ENCODE measurements around the gene SMURF1.
A peak's percentile ranks its signal among the peaks of the same experiment; 100 is the strongest.

SMURF1 gene

DNA sequence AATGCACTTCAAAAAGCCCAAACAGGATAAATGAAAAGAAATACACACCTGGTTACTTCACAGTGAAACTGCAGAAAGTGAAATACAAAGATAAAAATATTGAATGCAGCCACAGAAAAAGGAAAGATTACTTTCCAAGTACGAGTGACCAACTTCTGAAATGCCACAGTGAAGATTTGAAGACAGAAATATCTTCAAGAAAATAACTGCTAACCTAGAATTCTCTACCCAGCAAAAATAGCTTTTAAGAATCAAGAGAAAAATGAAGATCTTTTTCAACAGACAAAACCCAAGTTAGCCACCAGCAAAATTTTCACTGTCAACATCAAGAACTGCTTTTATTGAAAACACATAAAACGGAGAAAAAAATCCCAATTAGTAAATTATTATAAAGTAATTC, 46.2 kb downstream of the SMURF1 start:
- DNase-seq (ENCODE audit: low read depth), result no peak

DNA sequence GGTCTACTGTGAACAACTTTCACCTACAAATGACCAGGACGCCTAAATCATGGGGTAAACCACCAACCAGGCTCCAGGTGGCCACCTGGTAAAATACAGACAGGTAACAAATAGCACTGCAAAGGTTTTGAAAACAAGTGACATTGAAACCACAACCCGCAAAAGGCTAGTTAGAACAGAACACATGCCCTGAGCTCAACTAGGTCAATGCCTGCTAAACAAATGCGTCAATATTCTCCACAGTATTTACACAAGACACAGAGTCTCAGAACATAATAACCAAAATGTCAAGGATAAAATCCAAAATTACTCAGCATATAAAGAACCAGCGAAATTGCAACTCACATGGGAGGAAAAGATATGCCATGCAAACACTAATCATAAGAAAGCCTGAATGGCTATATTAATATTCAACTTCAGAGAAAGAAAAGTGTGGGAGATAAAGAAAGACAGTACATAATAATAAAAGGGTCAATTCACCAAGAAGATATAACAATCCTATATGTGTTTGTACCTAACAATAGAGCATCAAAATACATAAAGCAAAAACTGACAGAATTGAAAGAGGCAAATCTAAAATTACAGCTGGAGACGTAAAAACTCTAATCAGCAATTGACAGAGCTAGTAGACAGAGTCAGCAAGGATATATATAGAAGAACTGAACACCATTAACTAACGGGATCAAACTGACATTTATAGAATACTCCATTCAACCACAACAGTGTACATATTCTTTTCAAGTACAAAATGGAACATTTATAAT, 47.6 kb downstream of the SMURF1 start:
- no peak for DNase-seq (ENCODE audit: low read depth)

DNA sequence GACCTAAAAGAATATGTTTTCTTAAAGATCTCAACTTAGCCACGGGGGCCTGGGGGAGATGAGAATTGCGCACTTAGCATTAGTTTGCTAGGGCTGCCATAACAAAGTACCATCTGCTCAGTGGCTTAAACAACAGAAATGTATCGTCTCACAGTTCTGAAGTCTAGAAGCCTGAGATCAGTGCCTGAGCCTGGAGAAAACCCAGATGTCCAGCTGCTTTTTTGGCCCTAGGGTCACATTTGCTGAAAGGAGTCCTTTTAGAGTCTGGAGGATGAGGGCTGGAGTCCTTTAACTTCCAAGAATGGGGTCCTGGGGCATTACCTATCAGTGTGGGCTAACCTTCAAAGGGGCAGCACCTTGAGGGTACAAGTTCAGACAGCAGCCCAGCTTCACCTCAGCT, 48.2 kb downstream of the SMURF1 start:
- no peak for DNase-seq (ENCODE audit: low read depth)

DNA sequence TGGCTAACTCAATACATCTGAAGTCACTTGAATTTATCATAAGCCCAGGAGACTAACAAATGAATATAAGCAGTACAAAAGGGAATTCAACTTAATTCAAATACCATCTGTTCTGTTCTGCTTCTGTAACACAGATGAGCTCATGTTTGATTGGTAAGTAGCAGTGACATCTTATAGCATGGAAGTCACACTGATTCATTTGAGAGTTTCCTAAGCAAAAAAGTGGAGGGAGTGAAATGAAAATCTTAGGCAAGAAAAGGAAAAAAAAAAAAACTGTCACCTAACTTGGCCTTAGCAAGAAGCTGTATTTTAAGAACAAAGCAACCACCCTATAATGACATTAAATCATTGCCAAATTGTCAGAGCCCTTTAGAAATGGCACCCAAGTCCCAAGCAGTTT, 49.5 kb downstream of the SMURF1 start:
- no peak for DNase-seq (ENCODE audit: low read depth)

DNA sequence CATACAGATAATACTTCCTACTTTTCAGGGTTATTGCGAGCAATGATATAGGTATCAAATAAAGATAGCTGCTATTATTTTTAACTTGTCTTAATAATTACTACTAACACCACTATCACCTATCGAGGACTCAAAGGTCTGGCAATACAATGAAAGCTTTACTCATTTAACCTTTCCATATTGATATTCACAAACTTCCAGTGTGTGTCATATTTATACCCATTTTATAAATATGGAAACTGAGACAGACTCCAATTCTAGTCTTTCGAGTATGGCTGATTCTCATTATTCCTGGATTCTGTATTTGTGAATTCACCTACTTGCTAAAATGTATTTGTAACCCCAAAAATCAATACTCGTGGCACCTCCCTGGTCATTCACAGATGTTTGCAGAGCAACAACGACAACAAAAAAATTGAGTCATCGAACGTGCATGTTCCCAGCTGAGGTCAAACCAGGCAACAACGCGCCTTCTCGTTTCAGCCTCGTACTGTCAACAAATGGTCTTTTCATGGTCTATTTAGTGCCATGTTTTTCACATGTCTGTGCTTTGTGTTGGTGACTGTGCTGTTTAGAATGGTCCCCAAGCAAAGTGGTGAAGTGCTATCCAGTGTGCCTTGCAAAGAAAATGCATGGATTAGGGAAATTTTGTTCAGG, 51.7 kb downstream of the SMURF1 start:
- no peak for DNase-seq (ENCODE audit: low read depth)

DNA sequence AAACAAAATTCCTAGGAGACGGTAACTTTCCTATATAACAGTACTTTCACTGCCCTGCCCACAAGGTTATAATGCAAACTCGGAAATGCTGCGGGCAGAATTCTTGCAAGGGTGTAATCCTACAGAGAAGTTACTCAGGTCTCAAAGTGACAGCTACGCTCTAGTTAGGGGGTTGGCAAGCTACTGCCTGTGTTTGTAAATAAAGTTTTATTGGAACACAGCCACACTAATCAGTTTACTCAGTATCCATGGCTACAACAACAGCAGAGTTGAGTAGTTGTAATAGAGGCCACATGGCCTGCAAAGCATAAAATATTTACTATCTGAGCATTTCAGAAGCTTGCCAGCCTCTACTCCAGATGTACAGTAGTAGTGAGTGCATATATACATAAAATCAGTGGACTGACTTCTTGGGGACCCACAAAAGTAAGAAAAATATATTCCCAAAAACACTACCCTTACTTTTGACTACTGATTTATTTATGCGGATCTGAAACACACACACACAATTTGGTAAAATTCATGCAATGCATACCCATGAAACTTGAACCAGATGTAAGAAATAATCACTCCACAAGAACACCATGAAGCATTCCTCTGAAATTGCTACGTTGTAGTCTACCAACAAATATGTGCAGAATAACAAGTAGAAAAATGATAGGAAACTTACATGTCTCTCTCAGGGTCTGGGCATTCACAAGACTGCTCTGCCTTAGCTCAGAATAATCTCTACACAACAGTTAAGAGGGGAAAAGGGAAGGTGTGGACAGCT, 53.0 kb downstream of the SMURF1 start:
- DNase-seq (ENCODE audit: low read depth), result peak; percentile 73

DNA sequence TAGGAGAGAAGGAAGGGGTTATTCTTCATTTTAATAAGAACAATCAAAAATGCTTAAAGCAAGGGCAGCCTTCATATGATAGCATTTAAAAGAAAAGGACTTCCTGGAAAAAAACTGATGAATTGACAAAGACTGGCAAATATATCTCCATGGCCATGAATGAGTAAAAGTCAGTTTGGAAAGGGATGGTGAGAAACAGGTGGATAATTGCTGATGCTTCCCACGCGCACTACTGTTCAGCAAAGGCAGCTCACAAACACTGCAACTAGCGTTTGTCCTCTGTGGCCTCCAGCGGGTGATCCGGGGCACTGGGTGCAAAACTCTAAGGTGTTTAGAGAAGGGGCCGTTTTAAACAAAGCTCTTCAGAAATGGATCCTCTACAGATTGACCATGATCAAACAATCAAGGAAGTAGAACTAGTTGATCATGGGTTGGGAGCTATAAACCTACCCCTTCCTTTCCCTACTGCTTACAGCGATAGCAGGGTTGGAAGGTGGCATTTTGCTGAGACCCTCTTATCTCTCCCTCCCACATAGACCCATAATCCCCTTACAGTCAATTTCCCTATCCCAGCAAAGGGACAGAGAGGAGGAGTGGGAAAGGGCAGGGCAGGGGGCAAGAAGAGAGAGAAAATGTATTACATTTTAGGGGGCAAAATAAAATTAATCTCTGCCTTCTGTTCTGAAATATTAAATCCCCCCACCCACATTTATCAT, 53.8 kb downstream of the SMURF1 start:
- no peak for DNase-seq (ENCODE audit: low read depth)

DNA sequence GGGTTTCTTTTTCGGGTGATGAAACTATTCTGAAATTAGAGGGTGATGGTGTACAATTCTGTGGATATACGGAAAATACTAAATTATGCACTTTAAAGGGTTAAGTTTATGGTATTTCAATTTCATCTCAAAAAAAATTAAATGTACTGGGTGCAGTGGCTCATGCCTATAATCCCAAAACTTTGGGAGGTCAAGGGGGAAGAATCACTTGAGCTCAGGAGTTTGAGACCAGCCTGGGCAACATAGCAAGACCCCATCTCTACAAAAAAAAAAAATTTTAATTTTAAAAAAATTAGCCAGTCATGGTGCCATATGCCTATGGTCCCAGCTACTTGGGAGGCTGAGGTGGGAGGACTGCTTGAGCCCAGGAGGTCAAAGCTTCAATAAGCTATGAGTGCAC, 57.0 kb downstream of the SMURF1 start:
- no peak for DNase-seq (ENCODE audit: low read depth)

DNA sequence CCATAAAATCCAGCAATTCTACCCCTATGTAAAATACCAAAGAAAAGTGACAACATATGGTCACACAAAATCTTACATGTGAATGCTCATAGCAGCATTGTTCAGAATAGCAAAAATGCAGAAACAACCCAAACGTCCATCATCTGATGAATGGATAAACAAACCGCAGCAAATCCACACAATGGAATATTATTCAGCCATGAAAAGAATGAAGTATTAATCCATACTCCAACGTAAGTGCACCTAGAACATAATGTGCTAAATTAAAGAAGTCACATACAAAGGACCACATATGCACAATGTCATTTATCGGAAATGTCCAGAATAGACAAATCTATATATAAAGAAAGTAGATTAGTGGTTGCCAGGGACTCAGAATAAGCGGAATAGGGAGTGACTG, 57.4 kb downstream of the SMURF1 start:
- DNase-seq (ENCODE audit: low read depth), result no peak

DNA sequence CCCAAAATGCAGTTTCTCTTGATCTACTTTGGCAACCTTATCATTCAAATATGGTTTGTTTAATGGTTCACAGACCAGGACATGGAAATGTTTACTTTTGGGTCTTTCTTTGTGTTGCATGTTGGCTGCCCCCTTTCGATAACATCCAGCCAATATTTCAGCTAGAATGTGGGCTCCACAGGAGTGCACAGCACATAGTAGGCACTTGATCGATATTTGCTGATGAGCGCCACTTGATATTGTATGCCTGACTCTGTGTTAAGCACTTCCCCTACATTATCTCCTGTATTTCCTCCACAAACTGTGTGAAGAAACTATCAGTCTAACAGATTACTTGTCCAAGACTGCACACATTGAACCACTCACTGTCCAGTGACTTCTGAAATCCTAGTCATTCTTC, 60.2 kb downstream of the SMURF1 start:
- DNase-seq (ENCODE audit: low read depth), result no peak

DNA sequence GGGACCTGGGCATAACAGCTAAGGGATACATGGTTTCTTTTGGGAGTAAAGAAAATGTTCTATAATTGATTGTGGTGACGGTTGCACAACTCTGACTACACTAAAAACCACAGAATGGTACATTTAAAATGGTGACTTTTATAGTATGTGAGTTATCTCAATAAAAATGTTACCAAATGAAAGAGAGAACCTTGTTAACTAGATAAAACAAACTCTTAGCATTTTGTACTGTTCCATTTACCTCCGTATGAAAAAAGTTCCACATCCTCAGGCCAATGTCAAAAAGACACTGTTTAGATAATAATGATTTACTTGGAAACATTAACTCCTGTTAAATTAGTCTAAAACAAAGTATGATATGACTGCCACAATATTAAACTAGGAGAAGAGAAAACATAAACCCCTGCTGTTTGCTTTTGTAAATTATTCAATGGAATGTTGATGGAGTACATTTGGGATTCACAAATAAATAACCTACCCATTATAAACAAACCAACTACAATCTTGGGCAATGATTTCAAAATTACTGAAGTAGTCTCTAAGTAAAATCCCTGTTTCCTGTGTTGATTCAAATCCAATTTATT, 60.7 kb downstream of the SMURF1 start:
- DNase-seq (ENCODE audit: low read depth), result peak; percentile 77

DNA sequence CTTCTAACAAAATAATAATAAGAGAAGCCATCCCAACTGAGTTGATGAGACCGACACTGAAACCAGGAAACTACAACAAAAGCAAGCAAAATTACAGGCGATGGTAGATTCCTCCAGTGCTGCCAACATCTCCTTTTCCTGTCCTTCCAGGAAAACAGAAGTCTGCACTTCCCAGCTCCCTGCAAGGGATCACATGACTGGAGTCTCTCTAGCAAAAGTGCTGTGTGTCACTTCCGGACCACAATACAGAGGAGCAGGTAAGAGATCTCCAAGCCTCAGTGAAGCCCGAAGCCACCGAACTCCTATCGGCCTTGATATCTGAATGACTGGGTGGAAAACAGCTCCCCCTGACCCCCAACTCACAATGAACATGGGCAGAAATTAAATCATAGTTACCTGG, 63.2 kb downstream of the SMURF1 start:
- DNase-seq (ENCODE audit: low read depth), result no peak

DNA sequence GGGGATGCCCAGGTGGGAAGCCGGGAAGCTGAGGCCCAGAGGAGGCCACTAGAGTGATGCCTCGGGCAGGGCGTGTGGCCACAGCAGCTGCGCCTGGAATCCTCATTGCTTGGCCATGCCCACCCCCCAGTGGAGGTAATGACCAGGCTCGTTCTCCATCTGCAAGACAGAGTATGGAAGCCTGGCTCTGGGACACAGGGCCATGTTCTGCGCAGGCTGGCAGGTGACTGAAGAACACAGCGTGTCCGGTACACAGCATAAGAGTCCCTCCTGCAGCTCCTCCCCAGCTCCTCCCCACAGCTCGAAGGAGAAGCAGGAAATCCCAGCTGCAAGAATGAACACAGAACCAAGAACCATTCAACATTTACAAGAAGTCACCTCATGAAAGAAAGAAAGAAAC, 64.8 kb downstream of the SMURF1 start:
- DNase-seq (ENCODE audit: low read depth), result peak; percentile 37

DNA sequence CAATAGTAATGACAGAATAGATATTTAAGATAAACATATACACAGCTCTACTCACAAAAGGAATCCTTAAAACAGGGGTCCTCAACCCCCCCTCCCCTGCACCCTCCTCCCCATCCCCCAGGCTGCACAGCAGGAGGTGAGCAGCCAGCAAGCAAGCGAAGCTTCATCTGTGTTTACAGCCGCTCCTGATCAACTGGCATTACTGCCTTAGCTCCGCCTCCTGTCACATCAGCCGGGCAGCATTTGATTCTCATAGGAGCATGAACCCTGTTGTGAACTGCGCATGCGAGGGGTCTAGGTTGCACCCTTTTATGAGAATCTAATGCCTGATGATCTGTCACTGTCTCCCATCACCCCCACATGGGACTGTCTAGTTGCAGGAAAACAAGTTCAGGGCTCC, 65.5 kb downstream of the SMURF1 start:
- DNase-seq (ENCODE audit: low read depth), result no peak

DNA sequence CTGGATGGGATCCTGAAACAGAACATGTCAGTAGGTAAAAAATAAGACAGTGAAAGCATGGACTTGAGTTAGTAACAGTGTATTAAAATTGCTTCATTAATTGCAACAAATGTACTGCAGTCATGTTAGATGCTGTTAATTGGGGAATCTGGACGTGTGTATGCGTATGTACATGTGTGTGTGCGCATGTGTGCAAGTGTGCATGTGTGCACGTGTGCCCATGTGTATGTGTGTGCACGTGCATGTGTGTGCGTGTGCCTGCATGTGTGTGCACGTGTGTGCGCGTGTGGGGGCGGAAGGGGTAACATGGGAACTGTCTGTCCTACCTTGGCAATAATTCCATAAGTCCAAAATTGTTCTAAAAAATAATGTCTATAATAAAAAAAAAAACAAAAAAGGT, 67.3 kb downstream of the SMURF1 start:
- no peak for DNase-seq (ENCODE audit: low read depth)

DNA sequence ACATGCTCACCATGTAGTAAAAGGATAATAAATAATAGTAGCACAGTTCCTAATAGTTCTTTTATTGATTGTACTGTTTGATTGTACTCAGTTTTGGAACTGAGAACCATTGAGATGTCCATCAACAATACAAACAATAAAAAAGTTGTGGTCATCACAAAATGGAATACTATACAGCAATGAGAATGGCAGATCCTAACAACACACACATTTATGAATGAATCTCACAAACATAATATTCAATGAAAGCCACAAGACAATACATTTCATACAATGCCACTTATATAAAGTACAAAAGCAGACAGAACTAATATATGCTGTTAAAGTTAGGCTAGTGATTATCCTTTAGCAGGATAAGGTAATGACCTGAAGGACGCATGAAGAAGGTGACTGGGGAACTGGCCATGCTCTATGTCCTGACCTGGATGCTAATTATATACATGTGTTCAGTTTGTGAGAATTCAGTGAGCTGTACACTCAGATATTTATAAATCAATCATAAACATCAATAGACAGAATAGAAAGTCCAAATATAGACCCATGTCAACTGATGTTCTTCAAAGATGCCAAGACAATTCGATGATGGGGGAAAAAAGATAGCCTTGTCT, 70.0 kb downstream of the SMURF1 start:
- DNase-seq (ENCODE audit: low read depth), result no peak

DNA sequence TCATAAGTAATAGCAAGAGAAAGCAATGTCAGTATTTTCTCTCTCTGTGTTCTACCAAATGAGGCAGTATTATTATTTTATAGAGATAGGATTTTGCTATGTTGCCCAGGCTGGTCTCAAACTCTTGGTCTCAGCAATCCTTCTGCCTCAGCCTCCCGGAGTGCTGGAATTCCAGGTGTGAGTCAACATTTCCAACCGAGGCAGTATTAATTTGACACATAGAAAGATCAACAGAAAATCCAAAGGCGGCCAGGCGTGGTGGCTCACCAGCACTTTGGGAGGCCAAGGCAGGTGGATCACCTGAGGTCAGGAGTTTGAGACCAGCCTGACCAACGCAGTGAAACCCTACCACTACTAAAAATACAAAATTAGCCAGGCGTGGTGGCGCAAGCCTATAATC, 71.8 kb downstream of the SMURF1 start:
- no peak for DNase-seq (ENCODE audit: low read depth)

DNA sequence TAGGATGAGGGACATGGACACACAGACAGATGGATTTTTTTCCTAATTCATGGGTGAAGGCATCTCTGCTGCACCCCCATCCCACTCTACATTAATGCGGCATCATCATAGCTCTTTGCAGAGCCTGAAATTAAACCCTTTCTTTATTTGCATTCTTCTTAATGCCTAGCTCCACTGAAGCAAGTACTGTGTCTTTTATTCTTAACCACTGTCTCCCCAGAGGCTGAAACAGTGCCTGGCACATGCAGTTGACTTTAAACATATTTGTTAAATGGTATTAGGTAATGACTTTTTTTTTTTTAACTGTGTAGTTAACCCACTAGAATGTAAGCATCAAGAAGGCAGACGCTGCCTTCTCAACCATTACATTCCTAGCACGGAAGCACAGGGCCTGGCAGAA, 73.5 kb downstream of the SMURF1 start:
- no peak for DNase-seq (ENCODE audit: low read depth)

DNA sequence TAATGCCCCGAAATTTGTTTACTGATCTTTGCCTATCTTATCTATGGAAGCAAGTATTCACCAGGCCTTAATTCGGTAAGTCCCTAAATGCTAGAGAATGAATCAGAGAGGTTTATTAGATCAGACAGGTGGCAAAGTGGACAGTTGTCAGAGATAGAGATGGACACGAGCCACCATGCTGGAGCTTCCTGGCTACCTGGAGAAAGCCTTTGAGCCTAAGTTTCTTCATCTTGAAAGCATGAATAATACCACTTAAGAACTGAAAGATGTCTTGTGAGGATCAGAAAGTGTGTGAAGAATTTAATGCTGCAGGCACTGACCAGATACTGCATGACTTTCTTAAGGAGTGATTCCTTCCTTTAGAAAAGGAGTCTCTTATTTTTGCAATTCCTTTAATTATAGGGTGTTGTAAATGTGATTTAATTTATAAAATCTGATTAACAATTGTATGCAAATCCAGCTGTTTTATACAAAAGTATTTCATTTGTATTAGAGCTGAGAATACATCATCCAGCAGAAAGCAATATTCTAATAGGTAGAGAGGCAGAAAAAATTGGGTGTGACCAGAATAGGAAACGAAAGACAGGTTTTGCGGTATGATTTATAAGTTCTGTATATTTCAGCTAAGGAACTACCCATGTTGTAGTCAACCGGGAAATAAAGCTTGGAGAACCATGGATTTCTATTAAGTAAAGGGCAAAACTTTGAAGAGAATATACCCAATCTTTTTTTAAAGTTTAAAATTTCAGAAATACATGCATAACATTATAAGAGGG, 82.7 kb downstream of the SMURF1 start:
- no peak for DNase-seq (ENCODE audit: low read depth)

DNA sequence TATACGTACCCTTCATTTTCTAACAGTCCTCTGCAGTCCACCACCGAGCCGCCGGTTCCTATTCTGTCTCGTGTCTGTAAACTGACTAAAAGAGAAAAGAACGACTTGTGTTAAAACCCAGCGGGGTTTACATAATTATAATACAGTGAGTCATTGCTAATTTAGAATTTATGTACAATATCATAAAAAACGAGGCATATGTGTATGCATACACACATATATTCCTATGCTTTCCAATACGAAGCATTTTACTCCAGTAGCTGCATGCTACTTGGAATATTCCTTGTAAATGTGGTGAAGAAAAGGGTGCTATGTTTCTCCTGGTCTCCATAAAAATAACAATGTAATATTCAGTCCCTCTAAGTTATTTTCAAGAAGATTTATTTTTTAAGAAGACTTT, 89.1 kb downstream of the SMURF1 start:
- DNase-seq (ENCODE audit: low read depth), result no peak

DNA sequence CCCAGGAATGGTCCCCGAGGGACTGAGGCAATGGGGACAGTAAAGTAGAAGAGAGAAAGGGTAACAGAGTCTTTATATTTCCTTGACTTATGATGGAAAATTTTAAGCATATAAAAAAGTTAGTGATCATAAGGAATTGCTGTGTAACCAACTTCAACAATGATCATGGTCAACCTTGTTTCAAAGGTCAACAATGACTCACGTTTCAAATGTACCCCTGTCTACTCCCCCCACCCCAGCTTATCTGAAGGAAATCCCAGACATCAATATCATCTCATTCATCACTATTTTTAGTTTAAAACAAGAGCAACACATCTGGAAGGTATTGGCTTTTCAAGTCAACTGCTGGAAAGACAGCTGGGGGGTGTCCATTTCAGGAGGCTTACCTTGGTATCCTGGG, 92.9 kb downstream of the SMURF1 start:
- DNase-seq (ENCODE audit: low read depth), result no peak
